Measurements from ENCODE around the gene GALNT6.
"Not testable (repeated sequence)": the region's sequence is repeated elsewhere in the genome, so short reads cannot be mapped to it uniquely, and the experiment has no call there.

The GALNT6 gene

GRCh38 chr12:51320311-51320694, 70.9 kb downstream of the GALNT6 start:
- no peak overlapping the region for H3K4me3 ChIP-seq (ENCODE audit: low read depth, low read length)
- TF ChIP-seq, protein P1, sequence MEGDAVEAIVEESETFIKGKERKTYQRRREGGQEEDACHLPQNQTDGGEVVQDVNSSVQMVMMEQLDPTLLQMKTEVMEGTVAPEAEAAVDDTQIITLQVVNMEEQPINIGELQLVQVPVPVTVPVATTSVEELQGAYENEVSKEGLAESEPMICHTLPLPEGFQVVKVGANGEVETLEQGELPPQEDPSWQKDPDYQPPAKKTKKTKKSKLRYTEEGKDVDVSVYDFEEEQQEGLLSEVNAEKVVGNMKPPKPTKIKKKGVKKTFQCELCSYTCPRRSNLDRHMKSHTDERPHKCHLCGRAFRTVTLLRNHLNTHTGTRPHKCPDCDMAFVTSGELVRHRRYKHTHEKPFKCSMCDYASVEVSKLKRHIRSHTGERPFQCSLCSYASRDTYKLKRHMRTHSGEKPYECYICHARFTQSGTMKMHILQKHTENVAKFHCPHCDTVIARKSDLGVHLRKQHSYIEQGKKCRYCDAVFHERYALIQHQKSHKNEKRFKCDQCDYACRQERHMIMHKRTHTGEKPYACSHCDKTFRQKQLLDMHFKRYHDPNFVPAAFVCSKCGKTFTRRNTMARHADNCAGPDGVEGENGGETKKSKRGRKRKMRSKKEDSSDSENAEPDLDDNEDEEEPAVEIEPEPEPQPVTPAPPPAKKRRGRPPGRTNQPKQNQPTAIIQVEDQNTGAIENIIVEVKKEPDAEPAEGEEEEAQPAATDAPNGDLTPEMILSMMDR (IDR thresholded peaks at IDR 0.05; ENCODE audit: borderline replicate concordance, insufficient read depth, low read depth, low read length), result no peak

DNA sequence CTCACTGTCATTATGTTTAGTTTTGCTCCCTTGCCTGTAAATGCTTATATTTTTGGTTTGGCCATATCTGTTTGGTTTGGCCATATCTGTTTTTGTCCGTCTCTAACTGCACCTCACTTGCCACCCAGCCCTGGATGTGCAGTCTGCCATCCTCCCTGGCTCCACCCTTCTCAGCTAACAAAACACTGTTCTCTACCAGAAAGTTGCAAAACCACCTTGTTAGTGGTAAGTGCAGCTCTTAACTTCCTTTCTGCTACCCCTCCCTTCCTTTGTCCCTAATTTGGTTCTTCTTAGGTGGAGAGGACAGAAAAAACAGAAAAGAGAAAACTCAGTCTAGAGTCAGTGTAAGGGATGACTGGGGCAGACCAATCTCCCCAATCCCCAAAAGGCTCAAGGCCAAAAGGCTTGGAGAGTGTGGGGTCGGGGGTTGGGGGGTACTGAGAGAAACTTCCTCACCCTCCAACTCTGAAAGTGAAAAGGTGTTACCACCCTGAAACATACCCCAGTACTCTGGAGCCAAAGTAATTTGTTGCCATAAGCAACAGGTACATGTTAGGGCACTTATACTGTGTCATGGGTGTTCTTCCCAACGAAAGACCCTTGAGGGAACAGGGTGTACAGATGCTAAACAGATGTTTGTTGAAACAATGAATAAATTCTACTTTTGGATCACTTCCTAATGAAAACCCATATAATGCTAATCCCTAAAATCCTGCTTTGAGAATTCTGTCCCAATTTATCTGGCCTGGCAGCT, 72.2 kb downstream of the GALNT6 start:
- H3K4me3 ChIP-seq (ENCODE audit: low read depth, low read length), result no peak overlapping the region
- TF ChIP-seq, protein P1 (IDR thresholded peaks at IDR 0.05; ENCODE audit: borderline replicate concordance, insufficient read depth, low read depth, low read length), result no peak

DNA sequence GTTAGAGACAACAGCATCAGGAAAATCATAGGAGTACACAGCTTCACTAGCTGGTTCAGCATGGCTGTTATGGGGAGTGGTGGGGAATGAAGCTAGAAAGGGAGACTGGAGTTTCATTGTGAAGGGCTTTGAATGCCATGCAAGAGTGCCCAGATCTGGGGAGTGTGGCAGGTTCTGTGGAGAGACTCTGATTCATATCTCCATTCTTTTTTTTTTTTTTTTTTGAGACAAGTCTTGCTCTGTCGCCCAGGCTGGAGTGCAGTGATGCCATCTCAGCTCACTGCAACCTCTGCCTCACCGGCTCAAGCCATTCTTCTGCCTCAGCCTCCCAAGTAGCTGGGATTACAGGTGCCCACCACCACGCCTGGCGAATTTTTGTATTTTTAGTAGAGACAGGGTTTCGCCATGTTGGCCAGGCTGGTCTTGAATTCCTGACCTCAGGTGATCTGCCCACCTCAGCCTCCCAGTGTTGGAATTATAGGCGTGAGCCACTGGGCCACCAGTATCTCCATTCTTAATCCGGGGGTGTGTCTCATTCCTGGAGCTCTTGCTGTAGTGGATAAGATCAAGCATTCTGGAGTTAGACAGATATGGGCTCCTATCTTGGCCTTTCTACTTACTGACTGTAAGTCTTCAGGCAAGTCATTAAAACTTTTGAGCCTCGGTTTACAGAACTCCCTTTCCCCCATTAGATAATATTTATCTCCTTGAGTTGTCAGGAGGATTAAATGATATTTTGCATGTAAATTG, 73.0 kb downstream of the GALNT6 start:
- H3K4me3 ChIP-seq (ENCODE audit: low read depth, low read length), result not testable (repeated sequence)

DNA sequence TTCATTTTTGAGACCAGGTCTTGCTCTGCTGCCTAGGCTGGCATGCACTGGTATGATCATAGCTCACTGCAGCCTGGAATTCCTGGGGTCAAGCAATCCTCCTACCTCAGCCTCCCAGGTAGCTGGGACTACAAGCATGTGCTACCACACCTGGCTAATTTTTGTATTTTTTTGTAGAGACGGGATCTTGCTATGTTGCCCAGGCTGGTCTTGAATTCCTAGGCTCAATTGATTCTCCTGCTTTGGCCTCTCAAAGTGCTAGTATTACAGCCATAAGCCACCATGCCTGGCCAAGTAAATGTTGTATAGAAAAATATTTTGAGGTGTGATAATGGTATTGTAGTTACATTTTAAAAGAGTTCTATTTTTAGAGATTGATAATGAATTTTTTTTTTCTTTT, 79.8 kb downstream of the GALNT6 start:
- H3K4me3 ChIP-seq (ENCODE audit: low read depth, low read length), result no peak overlapping the region
- TF ChIP-seq, protein P1 (IDR thresholded peaks at IDR 0.05; ENCODE audit: borderline replicate concordance, insufficient read depth, low read depth, low read length), result no peak

GRCh38 chr12:51307655-51308593, 83.3 kb downstream of the GALNT6 start:
- H3K4me3 ChIP-seq (ENCODE audit: low read depth, low read length), result no peak overlapping the region
- TF ChIP-seq, protein P1 (IDR thresholded peaks at IDR 0.05; ENCODE audit: borderline replicate concordance, insufficient read depth, low read depth, low read length), result no peak

- TF ChIP-seq, protein P1 (IDR thresholded peaks at IDR 0.05; ENCODE audit: borderline replicate concordance, insufficient read depth, low read depth, low read length), result no peak
- H3K4me3 ChIP-seq (ENCODE audit: low read depth, low read length), result no peak overlapping the region
Observed at GRCh38 chr12:51306507-51306906, 84.7 kb downstream of the GALNT6 start.
